Activated naive CD8-positive, alpha-beta T cell treated with anti-CD3 and anti-CD28 coated beads for 36 hours (primary cell): ENCODE data around the gene CORO2B. TPM values are rescaled to one million over a fixed set of nuclear protein-coding genes. Genes with fewer than 3 reads are reported as not detected.
"Not testable (repeated sequence)": the region's sequence is repeated elsewhere in the genome, so short reads cannot be mapped to it uniquely, and the experiment has no call there.

Source experiments
- DNase-seq: peaks from one replicate; pipeline ENCODE4 v3.0.0; 2021
- H3K27ac Mint-ChIP-seq: one replicate; pipeline ENCODE4 v1.8.0; 2022; ENCODE audit warnings: mild to moderate bottlenecking, moderate library complexity, mixed read lengths
- H3K27me3 Mint-ChIP-seq: one replicate; pipeline ENCODE4 v1.8.0; 2022; ENCODE audit warnings: mild to moderate bottlenecking, mixed read lengths
- H3K36me3 Mint-ChIP-seq: one replicate; pipeline ENCODE4 v1.8.0; 2021; ENCODE audit warnings: mild to moderate bottlenecking, mixed read lengths
- H3K4me1 Mint-ChIP-seq: one replicate; pipeline ENCODE4 v1.8.0; 2021; ENCODE audit warnings: mixed read lengths
- H3K4me3 Mint-ChIP-seq: one replicate; pipeline ENCODE4 v1.8.0; 2022; ENCODE audit warnings: mild to moderate bottlenecking, moderate library complexity, mixed read lengths
- H3K9me3 Mint-ChIP-seq: one replicate; pipeline ENCODE4 v1.8.0; 2022; ENCODE audit warnings: mixed read lengths
- total RNA-seq, 2 experiments: library from RNA; stranded (reverse); gene quantifications; one replicate each; pipeline ENCODE4 v1.2.3, GENCODE V29; 2021

The CORO2B gene
- total RNA-seq, 2 experiments from 2014 or later, result not detected

- DNase-seq, result no peak
- no peak overlapping the region for H3K4me3 Mint-ChIP-seq
- no peaks in the 10 kb centered on the region for H3K27me3 Mint-ChIP-seq
- H3K4me1 Mint-ChIP-seq, result no peaks in the 10 kb centered on the region
- H3K9me3 Mint-ChIP-seq, result no peaks in the 10 kb centered on the region
- no peak overlapping the region for H3K27ac Mint-ChIP-seq
- H3K36me3 Mint-ChIP-seq, result no peaks in the 10 kb centered on the region
Measured at GRCh38 chr15:68599560-68600071, 20.8 kb downstream of the CORO2B start.

- H3K4me3 Mint-ChIP-seq, result no peak overlapping the region
- no peaks in the 10 kb centered on the region for H3K9me3 Mint-ChIP-seq
- H3K4me1 Mint-ChIP-seq, result no peaks in the 10 kb centered on the region
- H3K27ac Mint-ChIP-seq, result no peak overlapping the region
- no peak for DNase-seq
- H3K36me3 Mint-ChIP-seq, result no peaks in the 10 kb centered on the region
- no peaks in the 10 kb centered on the region for H3K27me3 Mint-ChIP-seq
Measured at GRCh38 chr15:68601206-68602197, 22.7 kb downstream of the CORO2B start.

- no peak for DNase-seq
- Mint-ChIP-seq H3K27ac (no peak overlapping the region), H3K4me3 (no peak overlapping the region), H3K4me1 (no peaks in the 10 kb centered on the region), H3K9me3 (no peaks in the 10 kb centered on the region), H3K36me3 (no peaks in the 10 kb centered on the region), H3K27me3 (no peaks in the 10 kb centered on the region)
Measured at GRCh38 chr15:68602459-68603215, 23.8 kb downstream of the CORO2B start.

GRCh38 chr15:68603216-68603595 lies 24.4 kb downstream of the CORO2B start:
- H3K4me3 Mint-ChIP-seq, result no peak overlapping the region
- H3K27me3 Mint-ChIP-seq, result no peaks in the 10 kb centered on the region
- no peak for DNase-seq
- H3K9me3 Mint-ChIP-seq, result no peaks in the 10 kb centered on the region
- no peaks in the 10 kb centered on the region for H3K36me3 Mint-ChIP-seq
- H3K27ac Mint-ChIP-seq, result no peak overlapping the region
- no peaks in the 10 kb centered on the region for H3K4me1 Mint-ChIP-seq

GRCh38 chr15:68603951-68604350 lies 25.2 kb downstream of the CORO2B start:
- no peaks in the 10 kb centered on the region for H3K9me3 Mint-ChIP-seq
- no peak for DNase-seq
- no peak overlapping the region for H3K4me3 Mint-ChIP-seq
- H3K27me3 Mint-ChIP-seq, result no peaks in the 10 kb centered on the region
- no peak overlapping the region for H3K27ac Mint-ChIP-seq
- no peaks in the 10 kb centered on the region for H3K36me3 Mint-ChIP-seq
- H3K4me1 Mint-ChIP-seq, result no peaks in the 10 kb centered on the region

GRCh38 chr15:68604840-68605478 lies 26.2 kb downstream of the CORO2B start:
- DNase-seq, H3K4me1 Mint-ChIP-seq, H3K9me3 Mint-ChIP-seq, H3K27me3 Mint-ChIP-seq, H3K27ac Mint-ChIP-seq, H3K4me3 Mint-ChIP-seq, H3K36me3 Mint-ChIP-seq: not testable (repeated sequence)

GRCh38 chr15:68606375-68606774 lies 27.6 kb downstream of the CORO2B start:
- Mint-ChIP-seq H3K9me3 (no peaks in the 10 kb centered on the region), H3K4me3 (no peak overlapping the region), H3K4me1 (no peaks in the 10 kb centered on the region), H3K36me3 (no peaks in the 10 kb centered on the region), H3K27me3 (no peaks in the 10 kb centered on the region), H3K27ac (no peak overlapping the region)
- no peak for DNase-seq

GRCh38 chr15:68608206-68608843 lies 29.5 kb downstream of the CORO2B start:
- no peak overlapping the region for H3K4me3 Mint-ChIP-seq
- no peaks in the 10 kb centered on the region for H3K27me3 Mint-ChIP-seq

GRCh38 chr15:68608844-68609232 lies 30.0 kb downstream of the CORO2B start:
- Mint-ChIP-seq H3K4me3 (no peak overlapping the region), H3K27ac (no peak overlapping the region), H3K4me1 (no peaks in the 10 kb centered on the region), H3K9me3 (no peaks in the 10 kb centered on the region), H3K36me3 (no peaks in the 10 kb centered on the region), H3K27me3 (no peaks in the 10 kb centered on the region)
- DNase-seq, result no peak

More at GRCh38 chr15:68608206-68608843, 29.5 kb downstream of the CORO2B start:
- H3K9me3 Mint-ChIP-seq, result no peaks in the 10 kb centered on the region
- H3K36me3 Mint-ChIP-seq, result no peaks in the 10 kb centered on the region
- no peak for DNase-seq
- no peaks in the 10 kb centered on the region for H3K4me1 Mint-ChIP-seq
- no peak overlapping the region for H3K27ac Mint-ChIP-seq

- Mint-ChIP-seq H3K27ac (no peak overlapping the region), H3K9me3 (no peaks in the 10 kb centered on the region), H3K4me3 (no peak overlapping the region), H3K27me3 (peaks cover 3% of the 10 kb centered on the region), H3K4me1 (no peaks in the 10 kb centered on the region), H3K36me3 (no peaks in the 10 kb centered on the region)
- DNase-seq, result no peak
Measured at GRCh38 chr15:68609629-68610028, 30.8 kb downstream of the CORO2B start.

- no peaks in the 10 kb centered on the region for H3K4me1 Mint-ChIP-seq
- no peak overlapping the region for H3K4me3 Mint-ChIP-seq
- DNase-seq, result no peak
- peaks cover 3% of the 10 kb centered on the region for H3K27me3 Mint-ChIP-seq
- H3K9me3 Mint-ChIP-seq, result no peaks in the 10 kb centered on the region
- H3K27ac Mint-ChIP-seq, result no peak overlapping the region
- H3K36me3 Mint-ChIP-seq, result no peaks in the 10 kb centered on the region
Measured at GRCh38 chr15:68610825-68611224, 32.0 kb downstream of the CORO2B start.

GRCh38 chr15:68612503-68612902 lies 33.7 kb downstream of the CORO2B start:
- H3K9me3 Mint-ChIP-seq, result no peaks in the 10 kb centered on the region
- no peak for DNase-seq
- H3K4me1 Mint-ChIP-seq, result no peaks in the 10 kb centered on the region

GRCh38 chr15:68612979-68613740 lies 34.4 kb downstream of the CORO2B start:
- Mint-ChIP-seq H3K9me3 (no peaks in the 10 kb centered on the region), H3K4me3 (no peak overlapping the region), H3K27ac (no peak overlapping the region), H3K27me3 (peaks cover 4% of the 10 kb centered on the region), H3K4me1 (no peaks in the 10 kb centered on the region), H3K36me3 (no peaks in the 10 kb centered on the region)
- no peak for DNase-seq

More at GRCh38 chr15:68612503-68612902, 33.7 kb downstream of the CORO2B start:
- Mint-ChIP-seq H3K4me3 (no peak overlapping the region), H3K36me3 (no peaks in the 10 kb centered on the region), H3K27me3 (peaks cover 3% of the 10 kb centered on the region), H3K27ac (no peak overlapping the region)
